Upper lobe of left lung (tissue), 6 donors: Measurements from ENCODE around the gene SRCAP. TPM values are rescaled to one million over a fixed set of nuclear protein-coding genes. Genes with fewer than 3 reads are reported as not detected.

Experiments used
- ATAC-seq, 2 donors: fragments of 200-7000 bp; cut with Tn5 transposase; one replicate each; pipeline ENCODE4 v1.9.1; 2022; ENCODE audit warnings: mild to moderate bottlenecking in 2 of 2, moderate library complexity in 2 of 2; ENCODE audit not compliant: low FRiP score in 2 of 2
- DNase-seq, 2 donors: peaks; one replicate each; pipeline ENCODE4 v3.0.0-alpha.2; 2019 to 2020
- H3K27ac ChIP-seq, 4 donors: fragments of 200-600 bp; sonication (generic); one replicate each; pipeline ENCODE4 v1.5.1; 2016 to 2019
- H3K27me3 ChIP-seq, 4 donors: fragments of 200-600 bp; sonication (generic); one replicate each; pipeline ENCODE4 v1.5.1; 2017 to 2019
- H3K36me3 ChIP-seq, 4 donors: fragments of 200-600 bp; sonication (generic); one replicate each; pipeline ENCODE4 v1.5.1; 2016 to 2019
- H3K4me1 ChIP-seq, 4 donors: fragments of 200-600 bp; sonication (generic); one replicate each; pipeline ENCODE4 v1.5.1; 2018 to 2019
- H3K4me3 ChIP-seq, 4 donors: fragments of 200-600 bp; sonication (generic); one replicate each; pipeline ENCODE4 v1.5.1; 2017 to 2019; ENCODE audit warnings: mild to moderate bottlenecking in 2 of 4, moderate library complexity in 1 of 4
- H3K9me3 ChIP-seq, 4 donors: fragments of 200-600 bp; sonication (generic); one replicate each; pipeline ENCODE4 v1.5.1; 2018 to 2019
- EP300 ChIP-seq, 4 donors: sonication (generic); formaldehyde crosslinking; IDR thresholded peaks; one replicate each; pipeline ENCODE4 v1.5.1; 2017; ENCODE audit warnings: antibody characterized with exemption in 4 of 4, control low read depth in 2 of 4
- POLR2A ChIP-seq, 4 donors: fragments of 450-650 bp; IDR thresholded peaks; one replicate each; pipeline ENCODE4 v1.5.1; 2016 to 2017; ENCODE audit warnings: antibody characterized with exemption in 4 of 4, mild to moderate bottlenecking in 2 of 4
- POLR2AphosphoS5 ChIP-seq, 2 donors: sonication (generic); formaldehyde crosslinking; IDR thresholded peaks; one replicate each; pipeline ENCODE4 v1.5.1; 2017; ENCODE audit warnings: antibody characterized with exemption in 2 of 2
- WGBS, 2 donors: methylation state at CpG; one replicate each; pipeline ENCODE4 v1.1.5; 2017 to 2018; 5-methylcytosine and 5-hydroxymethylcytosine counted together
- total RNA-seq, 6 donors: library from RNA; depleted of rRNA in 4 of 6; stranded (reverse); fragments of >200 nt in 4 of 6; gene quantifications; one replicate each; pipeline versions ENCODE4 v1.1.0 to v1.2.1, GENCODE V29; 2016 to 2021
- TF ChIP-seq, protein P1 (sequence below), 6 experiments: fragments of 450-650 bp in 4 of 6; fragments of 200-600 bp in 2 of 6; sonication (generic) in 2 of 6; IDR thresholded peaks; one replicate each; pipeline ENCODE4 v1.5.1; 2016 to 2019; ENCODE audit warnings: antibody characterized with exemption in 6 of 6
- donor health status: DM: no; HTN: no; CAD: no; lungs with moderate emphysema.
- donor health status: DM: no; HTN: yes; CAD: no; lungs with severe emphysema.

Gene SRCAP
- total RNA-seq, 6 donors from 2014 or later, result 38.3 to 102 (median 66.0) TPM

DNA sequence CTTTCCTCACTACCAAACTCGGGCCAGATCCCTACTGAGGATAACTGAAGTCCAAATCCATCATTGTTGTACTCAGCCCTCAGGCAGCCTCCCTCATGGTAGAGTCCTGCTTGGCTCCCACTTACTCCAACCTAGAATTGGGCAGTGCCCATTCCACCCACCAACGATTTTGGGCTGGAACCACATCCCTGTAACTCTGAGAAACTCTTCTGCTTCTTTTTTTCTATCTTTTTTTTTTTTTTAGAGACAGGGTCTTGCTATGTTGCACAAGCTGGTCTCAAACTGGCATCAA is 47.0 kb upstream of the SRCAP start:
- H3K27me3 ChIP-seq, result no peaks in the 10 kb centered on the region
- no peak for TF ChIP-seq POLR2AphosphoS5 (IDR thresholded peaks at IDR 0.05)
- no peak for TF ChIP-seq EP300 (IDR thresholded peaks at IDR 0.05)
- TF ChIP-seq, protein P1, sequence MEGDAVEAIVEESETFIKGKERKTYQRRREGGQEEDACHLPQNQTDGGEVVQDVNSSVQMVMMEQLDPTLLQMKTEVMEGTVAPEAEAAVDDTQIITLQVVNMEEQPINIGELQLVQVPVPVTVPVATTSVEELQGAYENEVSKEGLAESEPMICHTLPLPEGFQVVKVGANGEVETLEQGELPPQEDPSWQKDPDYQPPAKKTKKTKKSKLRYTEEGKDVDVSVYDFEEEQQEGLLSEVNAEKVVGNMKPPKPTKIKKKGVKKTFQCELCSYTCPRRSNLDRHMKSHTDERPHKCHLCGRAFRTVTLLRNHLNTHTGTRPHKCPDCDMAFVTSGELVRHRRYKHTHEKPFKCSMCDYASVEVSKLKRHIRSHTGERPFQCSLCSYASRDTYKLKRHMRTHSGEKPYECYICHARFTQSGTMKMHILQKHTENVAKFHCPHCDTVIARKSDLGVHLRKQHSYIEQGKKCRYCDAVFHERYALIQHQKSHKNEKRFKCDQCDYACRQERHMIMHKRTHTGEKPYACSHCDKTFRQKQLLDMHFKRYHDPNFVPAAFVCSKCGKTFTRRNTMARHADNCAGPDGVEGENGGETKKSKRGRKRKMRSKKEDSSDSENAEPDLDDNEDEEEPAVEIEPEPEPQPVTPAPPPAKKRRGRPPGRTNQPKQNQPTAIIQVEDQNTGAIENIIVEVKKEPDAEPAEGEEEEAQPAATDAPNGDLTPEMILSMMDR (IDR thresholded peaks at IDR 0.05), result no peak
- TF ChIP-seq POLR2A (IDR thresholded peaks at IDR 0.05), result no peak
- peaks cover 14 to 27% (median 21%) of the 10 kb centered on the region in 4 donors for H3K4me1 ChIP-seq
- no peaks in the 10 kb centered on the region for H3K9me3 ChIP-seq
- H3K27ac ChIP-seq, result peak overlapping the region; percentile 92 to 97 (median 96)
- ATAC-seq, result no peak
- DNase-seq, result no peak
- peaks cover 29 to 47% (median 37%) of the 10 kb centered on the region in 4 donors for H3K36me3 ChIP-seq
- peak overlapping the region; percentile 64 to 89 (median 82) for H3K4me3 ChIP-seq
- WGBS, 2 donors, result 21 to 22% methylated on average over 2 of the region's 2 CpGs

DNA sequence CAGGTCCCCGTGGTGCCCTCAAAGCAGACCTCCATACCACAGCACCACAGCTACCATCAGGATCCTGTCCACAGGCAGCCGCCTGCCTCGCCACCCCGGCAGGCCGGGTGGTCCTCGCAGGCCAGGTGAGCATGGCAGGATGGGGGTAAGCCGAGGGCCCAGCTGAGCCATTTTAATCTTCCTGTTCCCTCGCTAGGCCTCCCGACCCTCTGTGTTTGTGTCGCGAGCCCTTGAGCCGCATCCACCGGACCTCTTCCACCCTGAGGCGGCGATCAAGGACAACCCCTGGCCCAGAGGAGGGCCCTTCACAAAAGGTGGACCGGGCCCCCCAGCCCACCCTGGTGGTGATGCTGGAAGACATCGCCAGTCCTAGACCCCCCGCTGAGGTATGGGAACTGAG is 46.3 kb upstream of the SRCAP start:
- Histone ChIP-seq H3K36me3 (peaks cover 29 to 47% (median 37%) of the 10 kb centered on the region in 4 donors), H3K9me3 (no peaks in the 10 kb centered on the region), H3K4me1 (peaks cover 20 to 34% (median 27%) of the 10 kb centered on the region in 4 donors), H3K27ac (peak overlapping the region in 1 of 4 donors; percentile 94), H3K4me3 (no peak overlapping the region), H3K27me3 (no peaks in the 10 kb centered on the region)
- 91 to 93% methylated on average over 18 of the region's 18 CpGs for WGBS, 2 donors
- TF ChIP-seq POLR2A (IDR thresholded peaks at IDR 0.05) (no peak), EP300 (IDR thresholded peaks at IDR 0.05) (no peak), POLR2AphosphoS5 (IDR thresholded peaks at IDR 0.05) (no peak)
- TF ChIP-seq, protein P1 (IDR thresholded peaks at IDR 0.05), result no peak
- DNase-seq (peak in 1 of 2 donors; percentile 66), ATAC-seq (no peak)

DNA sequence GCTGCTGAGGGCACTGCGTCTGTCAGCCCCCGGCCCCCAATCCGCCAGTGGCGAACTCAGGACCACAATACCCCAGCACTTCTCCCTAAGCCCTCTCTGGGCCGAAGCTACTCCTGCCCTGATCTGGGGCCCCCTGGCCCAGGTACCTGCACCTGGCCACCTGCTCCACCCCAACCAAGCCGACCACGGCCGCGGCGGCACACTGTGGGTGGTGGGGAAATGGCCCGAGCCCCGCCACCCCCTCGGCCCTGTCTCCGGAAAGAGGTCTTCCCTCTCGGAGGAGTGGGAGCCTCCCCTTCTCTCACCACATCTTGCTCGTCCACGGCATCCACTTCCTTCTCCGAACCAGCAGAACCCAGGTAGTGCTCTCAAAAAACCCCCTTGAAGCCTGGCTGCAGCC is 44.1 kb upstream of the SRCAP start:
- no peaks in the 10 kb centered on the region for H3K9me3 ChIP-seq
- H3K36me3 ChIP-seq, result peaks cover 29 to 47% (median 37%) of the 10 kb centered on the region in 4 donors
- TF ChIP-seq POLR2A (IDR thresholded peaks at IDR 0.05), result no peak
- no peak for TF ChIP-seq EP300 (IDR thresholded peaks at IDR 0.05)
- TF ChIP-seq, protein P1 (IDR thresholded peaks at IDR 0.05), result no peak
- TF ChIP-seq POLR2AphosphoS5 (IDR thresholded peaks at IDR 0.05), result no peak
- H3K4me1 ChIP-seq, result peaks cover 18 to 32% (median 23%) of the 10 kb centered on the region in 4 donors
- H3K4me3 ChIP-seq, result no peak overlapping the region
- H3K27ac ChIP-seq, result no peak overlapping the region
- ATAC-seq (no peak), DNase-seq (peak in 1 of 2 donors; percentile 84)
- WGBS, 2 donors, result 95 to 97% methylated on average over 14 of the region's 18 CpGs
- no peaks in the 10 kb centered on the region for H3K27me3 ChIP-seq

DNA sequence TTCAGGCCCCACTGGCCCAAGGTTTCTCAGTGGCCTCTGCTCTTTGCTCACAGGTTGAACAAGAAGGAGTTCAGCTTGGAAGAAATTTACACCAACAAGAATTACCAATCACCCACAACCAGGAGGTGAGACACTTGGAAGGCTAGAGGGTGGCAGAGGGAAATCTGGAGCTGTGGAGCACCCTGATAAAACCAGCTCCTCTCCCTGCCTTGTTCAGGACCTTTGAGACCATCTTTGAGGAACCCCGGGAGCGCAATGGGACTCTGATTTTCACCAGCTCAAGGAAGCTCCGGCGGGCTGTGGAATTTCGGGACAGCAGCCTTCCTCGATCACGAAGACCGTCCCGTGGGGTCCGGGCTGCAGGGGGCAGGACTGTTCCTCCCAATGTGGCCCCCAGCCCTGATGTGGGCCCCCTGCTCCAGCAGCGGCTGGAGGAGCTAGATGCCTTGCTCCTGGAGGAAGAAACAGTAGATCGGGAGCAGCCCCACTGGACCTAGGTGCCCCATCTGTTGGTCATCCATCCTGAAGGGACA is 43.1 kb upstream of the SRCAP start:
- peaks cover 25 to 38% (median 31%) of the 10 kb centered on the region in 4 donors for H3K4me1 ChIP-seq
- no peaks in the 10 kb centered on the region for H3K27me3 ChIP-seq
- peak overlapping the region in 1 of 4 donors; percentile 15 for H3K27ac ChIP-seq
- 98 to 99% methylated on average over 9 to 12 of the region's 12 CpGs for WGBS, 2 donors
- no peak overlapping the region for H3K4me3 ChIP-seq
- DNase-seq (peak in 1 of 2 donors; percentile 62), ATAC-seq (no peak)
- TF ChIP-seq POLR2AphosphoS5 (IDR thresholded peaks at IDR 0.05) (no peak), POLR2A (IDR thresholded peaks at IDR 0.05) (no peak), EP300 (IDR thresholded peaks at IDR 0.05) (no peak)
- TF ChIP-seq, protein P1 (IDR thresholded peaks at IDR 0.05), result no peak
- H3K36me3 ChIP-seq, result peaks cover 29 to 47% (median 38%) of the 10 kb centered on the region in 4 donors
- H3K9me3 ChIP-seq, result no peaks in the 10 kb centered on the region

DNA sequence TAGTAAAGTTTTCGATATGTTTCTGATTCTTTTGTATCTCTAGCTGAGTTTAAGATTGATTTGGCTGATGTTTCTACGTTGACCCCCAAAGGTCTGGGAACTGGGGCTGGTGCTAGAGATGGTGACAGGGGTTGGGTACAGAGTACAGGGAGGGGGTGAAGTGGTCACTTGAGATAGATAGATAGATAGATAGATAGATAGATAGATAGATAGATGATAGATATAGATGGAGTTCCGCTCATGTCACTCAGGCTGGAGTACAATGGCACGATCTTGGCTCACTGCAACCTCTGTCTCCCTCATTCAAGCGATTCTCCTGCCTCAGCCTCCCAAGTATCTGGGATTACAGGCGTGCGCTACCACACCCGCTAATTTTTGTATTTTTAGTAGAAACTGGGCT is 42.6 kb upstream of the SRCAP start:
- no peaks in the 10 kb centered on the region for H3K27me3 ChIP-seq
- H3K27ac ChIP-seq, result peak overlapping the region in 3 of 4 donors; percentile 73 to 98 (median 84)
- H3K9me3 ChIP-seq, result no peaks in the 10 kb centered on the region
- no peak for DNase-seq
- TF ChIP-seq POLR2AphosphoS5 (IDR thresholded peaks at IDR 0.05), result no peak
- TF ChIP-seq EP300 (IDR thresholded peaks at IDR 0.05), result no peak
- TF ChIP-seq POLR2A (IDR thresholded peaks at IDR 0.05), result no peak
- TF ChIP-seq, protein P1 (IDR thresholded peaks at IDR 0.05), result no peak
- H3K4me3 ChIP-seq, result no peak overlapping the region
- peaks cover 29 to 51% (median 41%) of the 10 kb centered on the region in 4 donors for H3K36me3 ChIP-seq
- WGBS, 2 donors, result 92 to 95% methylated on average over 8 of the region's 8 CpGs
- H3K4me1 ChIP-seq, result peaks cover 30 to 43% (median 36%) of the 10 kb centered on the region in 4 donors
- no peak for ATAC-seq
